Keratinocyte (primary cell): Measurements from ENCODE around the gene SNRK.

Experiments
- CTCF ChIP-seq, 3 experiments: IDR thresholded peaks in 1 of 3; conservative IDR thresholded peaks in 1 of 3; optimal IDR thresholded peaks in 1 of 3; 2 replicates in 2 of 3; 3 replicates in 1 of 3; pipeline versions ENCODE3 to v1.5.1; 2011; ENCODE audit warnings: low read length in 3 of 3, mild to moderate bottlenecking in 3 of 3, moderate library complexity in 2 of 3, control low read depth in 1 of 3, inconsistent platforms in 1 of 3; ENCODE audit not compliant: insufficient read depth in 2 of 3; ENCODE audit errors: extremely low read depth in 1 of 3
- EZH2 ChIP-seq: IDR thresholded peaks from one replicate; pipeline ENCODE4 v1.6.1; 2012; ENCODE audit warnings: inconsistent platforms, mild to moderate bottlenecking, low read length, moderate library complexity

DNA sequence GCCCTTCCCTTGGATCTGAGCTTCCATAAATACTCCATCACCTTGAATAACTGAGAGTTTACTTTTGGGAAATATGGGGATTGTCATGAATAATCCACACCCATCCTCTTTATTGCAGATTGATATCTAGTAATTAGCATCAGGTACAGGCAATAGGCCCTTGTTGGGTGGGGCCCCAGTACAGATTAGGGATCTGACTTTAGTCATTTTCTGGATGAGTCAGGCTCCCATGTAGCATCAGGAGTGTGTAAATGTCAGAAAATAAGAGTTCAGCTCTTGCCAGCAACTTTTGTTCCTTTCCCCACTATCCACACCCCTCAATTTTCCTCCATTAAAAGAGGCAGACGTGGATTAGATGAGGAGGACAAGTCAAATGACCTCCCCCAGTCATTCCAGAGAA, 17.7 kb upstream of the SNRK start:
- TF ChIP-seq CTCF (optimal IDR thresholded peaks at IDR 0.05 in 1 of 3, IDR thresholded peaks at IDR 0.05 in 1 of 3, conservative IDR thresholded peaks at IDR 0.05 in 1 of 3; ENCODE audit: extremely low read depth in 1 of 3, insufficient read depth in 2 of 3, low read length in 3 of 3) (no peak), EZH2 (no peak)
